GM10266 (cell line): Measurements from ENCODE around the gene TIAM2.

ENCODE experiments used
- DNase-seq: peaks from one replicate; pipeline ENCODE4 v3.0.0; 2012; ENCODE audit errors: extremely low spot score
- CTCF ChIP-seq: IDR thresholded peaks from 2 replicates; pipeline ENCODE4 v1.5.1; 2012; ENCODE audit warnings: mild to moderate bottlenecking, low read depth; ENCODE audit not compliant: control insufficient read depth, insufficient read depth; ENCODE audit errors: missing control alignments

The TIAM2 gene

GRCh38 chr6:155129744-155130143 is 134.6 kb downstream of the TIAM2 start:
- DNase-seq, result no peak
- no peak for TF ChIP-seq CTCF

- DNase-seq, result no peak
- TF ChIP-seq CTCF, result no peak
Measured at GRCh38 chr6:155130161-155130853, 135.2 kb downstream of the TIAM2 start.

- DNase-seq, result no peak
Measured at GRCh38 chr6:155132617-155133016, 137.5 kb downstream of the TIAM2 start.

GRCh38 chr6:155141002-155141401 is 145.9 kb downstream of the TIAM2 start:
- DNase-seq, result no peak
- TF ChIP-seq CTCF, result no peak

More at GRCh38 chr6:155132617-155133016, 137.5 kb downstream of the TIAM2 start:
- TF ChIP-seq CTCF, result no peak

- DNase-seq, result no peak
- TF ChIP-seq CTCF, result no peak
Measured at GRCh38 chr6:155141512-155141911, 146.4 kb downstream of the TIAM2 start.

- no peak for DNase-seq
- TF ChIP-seq CTCF, result no peak
Measured at GRCh38 chr6:155142168-155143028, 147.3 kb downstream of the TIAM2 start.

- TF ChIP-seq CTCF, result no peak
- no peak for DNase-seq
Measured at GRCh38 chr6:155143029-155143577, 148.0 kb downstream of the TIAM2 start.
